ENCODE results near the gene AFAP1L1.

- TF ChIP-seq BACH2 (CRISPR knock-in tag; IDR thresholded peaks at IDR 0.05; ENCODE audit: borderline replicate concordance) (no peak), ZNF8 (CRISPR knock-in tag; IDR thresholded peaks at IDR 0.05) (no peak), ZFP30 (CRISPR knock-in tag; IDR thresholded peaks at IDR 0.05) (no peak), PATZ1 (CRISPR knock-in tag; IDR thresholded peaks at IDR 0.05; ENCODE audit: borderline replicate concordance) (no peak), RARB (CRISPR knock-in tag; IDR thresholded peaks at IDR 0.05) (no peak), ZFP3 (CRISPR knock-in tag; IDR thresholded peaks at IDR 0.05) (no peak), ISL1 (CRISPR knock-in tag; IDR thresholded peaks at IDR 0.05) (no peak), ARNTL (CRISPR knock-in tag; IDR thresholded peaks at IDR 0.05; ENCODE audit: borderline replicate concordance, low read depth) (no peak), ZNF565 (CRISPR knock-in tag; conservative IDR thresholded peaks at IDR 0.05; ENCODE audit: low read depth) (no peak), TSHZ2 (CRISPR knock-in tag; IDR thresholded peaks at IDR 0.05) (no peak), ZC3H10 (CRISPR knock-in tag; IDR thresholded peaks at IDR 0.05) (no peak), GLIS3 (CRISPR knock-in tag; IDR thresholded peaks at IDR 0.05) (no peak)
- TF ChIP-seq, protein P1, sequence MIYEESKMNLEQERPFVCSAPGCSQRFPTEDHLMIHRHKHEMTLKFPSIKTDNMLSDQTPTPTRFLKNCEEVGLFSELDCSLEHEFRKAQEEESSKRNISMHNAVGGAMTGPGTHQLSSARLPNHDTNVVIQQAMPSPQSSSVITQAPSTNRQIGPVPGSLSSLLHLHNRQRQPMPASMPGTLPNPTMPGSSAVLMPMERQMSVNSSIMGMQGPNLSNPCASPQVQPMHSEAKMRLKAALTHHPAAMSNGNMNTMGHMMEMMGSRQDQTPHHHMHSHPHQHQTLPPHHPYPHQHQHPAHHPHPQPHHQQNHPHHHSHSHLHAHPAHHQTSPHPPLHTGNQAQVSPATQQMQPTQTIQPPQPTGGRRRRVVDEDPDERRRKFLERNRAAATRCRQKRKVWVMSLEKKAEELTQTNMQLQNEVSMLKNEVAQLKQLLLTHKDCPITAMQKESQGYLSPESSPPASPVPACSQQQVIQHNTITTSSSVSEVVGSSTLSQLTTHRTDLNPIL (CRISPR knock-in tag; IDR thresholded peaks at IDR 0.05; ENCODE audit: low read depth): no peak
Measured at GRCh38 chr5:149360272-149360671, 88.6 kb downstream of the AFAP1L1 start.
